HEK293 (cell line): Measurements from ENCODE around the gene ZBTB38.

Experiments used
- CTCF ChIA-PET: fragments of 350-600 bp; formaldehyde crosslinking; extraction: SDS; loops from one replicate; lab custom pipeline; 2021; ENCODE audit warnings: antibody characterized with exemption; lab: Yijun Ruan, JAX
- POLR2A ChIA-PET: fragments of 300-600 bp; formaldehyde crosslinking; extraction: SDS; loops from one replicate; lab custom pipeline; 2020; ENCODE audit warnings: antibody characterized with exemption, inconsistent platforms; lab: Yijun Ruan, JAX
- H3K27ac ChIP-seq: fragments of 200-500 bp; sonication (Bioruptor generic); 2 replicates; pipeline ENCODE4 v1.5.1; 2014; ENCODE audit warnings: low read depth, low read length, control low read depth, inconsistent platforms; ENCODE audit errors: extremely low read depth
- H3K36me3 ChIP-seq, 2 experiments: fragments of 200-500 bp in 1 of 2; sonication (Bioruptor generic) in 1 of 2; 1 replicate in 1 of 2; 2 replicates in 1 of 2; pipeline ENCODE4 v1.5.1; 2014 to 2017; ENCODE audit warnings: inconsistent platforms in 2 of 2, low read length in 2 of 2; ENCODE audit not compliant: control insufficient read depth in 2 of 2, insufficient read depth in 1 of 2
- H3K4me1 ChIP-seq: fragments of 200-500 bp; sonication (Bioruptor generic); 2 replicates; pipeline ENCODE4 v1.5.1; 2014; ENCODE audit warnings: mild to moderate bottlenecking, low read length, inconsistent platforms; ENCODE audit not compliant: control insufficient read depth, insufficient read depth
- H3K4me3 ChIP-seq: 2 replicates; pipeline ENCODE4 v1.5.1; 2011; ENCODE audit warnings: low read depth, mild to moderate bottlenecking, control low read depth, low read length, moderate library complexity
- H3K9me3 ChIP-seq: fragments of 200-500 bp; sonication (Bioruptor generic); 2 replicates; pipeline ENCODE4 v1.5.1; 2014; ENCODE audit warnings: low read depth, low read length, inconsistent platforms; ENCODE audit not compliant: control insufficient read depth, insufficient read depth
- EGR2 ChIP-seq: fragments of 450-650 bp; formaldehyde crosslinking; IDR thresholded peaks from 2 replicates; pipeline ENCODE4 v1.5.1; 2016; ENCODE audit warnings: low read depth, missing biosample characterization, missing genetic modification characterization
- MZF1 ChIP-seq: fragments of 450-650 bp; formaldehyde crosslinking; IDR thresholded peaks from 2 replicates; pipeline ENCODE4 v1.5.1; 2017; ENCODE audit warnings: missing biosample characterization, missing genetic modification characterization, borderline replicate concordance
- OVOL3 ChIP-seq: fragments of 450-650 bp; formaldehyde crosslinking; IDR thresholded peaks from 2 replicates; pipeline ENCODE4 v1.5.1; 2016; ENCODE audit warnings: missing biosample characterization, missing genetic modification characterization
- ZFHX2 ChIP-seq: fragments of 450-650 bp; formaldehyde crosslinking; conservative IDR thresholded peaks from 2 replicates; pipeline ENCODE4 v1.5.1; 2016; ENCODE audit warnings: missing biosample characterization, missing genetic modification characterization
- ZNF10 ChIP-seq: fragments of 450-650 bp; formaldehyde crosslinking; IDR thresholded peaks from 2 replicates; pipeline ENCODE4 v1.5.1; 2017; ENCODE audit warnings: missing biosample characterization, missing genetic modification characterization
- ZNF112 ChIP-seq: fragments of 450-650 bp; formaldehyde crosslinking; IDR thresholded peaks from 2 replicates; pipeline ENCODE4 v1.5.0; 2017; ENCODE audit warnings: missing biosample characterization, missing genetic modification characterization
- ZNF133 ChIP-seq: fragments of 450-650 bp; formaldehyde crosslinking; IDR thresholded peaks from 2 replicates; pipeline ENCODE4 v1.5.1; 2016; ENCODE audit warnings: missing biosample characterization, missing genetic modification characterization
- ZNF311 ChIP-seq: fragments of 450-650 bp; formaldehyde crosslinking; IDR thresholded peaks from 2 replicates; pipeline ENCODE4 v1.5.1; 2017; ENCODE audit warnings: missing biosample characterization, missing genetic modification characterization, borderline replicate concordance
- ZNF514 ChIP-seq: fragments of 450-650 bp; formaldehyde crosslinking; IDR thresholded peaks from 2 replicates; pipeline ENCODE4 v1.5.1; 2016; ENCODE audit warnings: missing biosample characterization, missing genetic modification characterization
- ZNF544 ChIP-seq: fragments of 450-650 bp; formaldehyde crosslinking; IDR thresholded peaks from 2 replicates; pipeline ENCODE4 v1.5.0; 2017; ENCODE audit warnings: missing biosample characterization, missing genetic modification characterization
- ZNF558 ChIP-seq: fragments of 450-650 bp; formaldehyde crosslinking; IDR thresholded peaks from 2 replicates; pipeline ENCODE4 v1.5.1; 2016; ENCODE audit warnings: missing biosample characterization, missing genetic modification characterization
- ZNF600 ChIP-seq: fragments of 450-650 bp; formaldehyde crosslinking; IDR thresholded peaks from 2 replicates; pipeline ENCODE4 v1.5.1; 2016; ENCODE audit warnings: missing biosample characterization, missing genetic modification characterization
- ZNF677 ChIP-seq: fragments of 450-650 bp; IDR thresholded peaks from 2 replicates; pipeline ENCODE4 v1.5.0; 2018; ENCODE audit warnings: missing biosample characterization, mild to moderate bottlenecking, missing genetic modification characterization, moderate library complexity
- ZNF747 ChIP-seq: fragments of 450-650 bp; formaldehyde crosslinking; IDR thresholded peaks from 2 replicates; pipeline ENCODE4 v1.5.1; 2016; ENCODE audit warnings: missing biosample characterization, missing genetic modification characterization
- TF ChIP-seq, protein P1 (sequence below): fragments of 450-650 bp; formaldehyde crosslinking; IDR thresholded peaks from 2 replicates; pipeline ENCODE4 v1.5.1; 2017; ENCODE audit warnings: missing biosample characterization, missing genetic modification characterization
- TF ChIP-seq, protein P2 (sequence below): fragments of 450-650 bp; formaldehyde crosslinking; conservative IDR thresholded peaks from 2 replicates; pipeline ENCODE4 v1.5.1; 2016; ENCODE audit warnings: low read depth, missing biosample characterization, missing genetic modification characterization

Gene ZBTB38

DNA sequence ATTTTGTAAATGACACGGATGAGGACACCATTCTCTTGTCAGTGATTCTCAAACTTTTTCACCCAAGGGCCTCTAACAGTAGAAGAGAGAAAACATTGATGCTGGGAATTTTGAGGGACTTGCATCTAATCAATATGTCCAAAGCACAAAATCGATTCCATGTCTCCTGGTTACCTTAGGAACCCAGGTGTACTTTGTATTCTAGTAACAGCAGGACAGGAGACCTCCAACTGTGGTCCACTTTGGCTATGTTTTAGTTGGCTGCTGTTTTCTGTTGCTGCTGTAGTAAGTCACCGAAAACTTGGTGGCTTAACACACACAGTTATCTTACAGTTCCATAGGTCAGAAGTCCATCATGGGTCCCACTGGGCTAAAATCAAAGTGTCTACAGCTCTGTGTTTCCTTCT, 24.4 kb upstream of the ZBTB38 start:
- Histone ChIP-seq H3K4me1 (no peaks in the 10 kb centered on the region), H3K27ac (no peak overlapping the region), H3K9me3 (no peaks in the 10 kb centered on the region), H3K36me3 (no peaks in the 10 kb centered on the region), H3K4me3 (no peak overlapping the region)
- TF ChIP-seq OVOL3 (no peak), ZNF558 (tag by site-specific recombination) (no peak), ZNF311 (tag by site-specific recombination) (no peak), ZNF514 (tag by site-specific recombination) (no peak), ZNF112 (no peak), MZF1 (tag by site-specific recombination) (no peak)
- TF ChIP-seq, protein P1, sequence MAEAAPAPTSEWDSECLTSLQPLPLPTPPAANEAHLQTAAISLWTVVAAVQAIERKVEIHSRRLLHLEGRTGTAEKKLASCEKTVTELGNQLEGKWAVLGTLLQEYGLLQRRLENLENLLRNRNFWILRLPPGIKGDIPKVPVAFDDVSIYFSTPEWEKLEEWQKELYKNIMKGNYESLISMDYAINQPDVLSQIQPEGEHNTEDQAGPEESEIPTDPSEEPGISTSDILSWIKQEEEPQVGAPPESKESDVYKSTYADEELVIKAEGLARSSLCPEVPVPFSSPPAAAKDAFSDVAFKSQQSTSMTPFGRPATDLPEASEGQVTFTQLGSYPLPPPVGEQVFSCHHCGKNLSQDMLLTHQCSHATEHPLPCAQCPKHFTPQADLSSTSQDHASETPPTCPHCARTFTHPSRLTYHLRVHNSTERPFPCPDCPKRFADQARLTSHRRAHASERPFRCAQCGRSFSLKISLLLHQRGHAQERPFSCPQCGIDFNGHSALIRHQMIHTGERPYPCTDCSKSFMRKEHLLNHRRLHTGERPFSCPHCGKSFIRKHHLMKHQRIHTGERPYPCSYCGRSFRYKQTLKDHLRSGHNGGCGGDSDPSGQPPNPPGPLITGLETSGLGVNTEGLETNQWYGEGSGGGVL (tag by site-specific recombination), result no peak
- ChIA-PET POLR2A (no interaction called here), CTCF (no interaction called here)

DNA sequence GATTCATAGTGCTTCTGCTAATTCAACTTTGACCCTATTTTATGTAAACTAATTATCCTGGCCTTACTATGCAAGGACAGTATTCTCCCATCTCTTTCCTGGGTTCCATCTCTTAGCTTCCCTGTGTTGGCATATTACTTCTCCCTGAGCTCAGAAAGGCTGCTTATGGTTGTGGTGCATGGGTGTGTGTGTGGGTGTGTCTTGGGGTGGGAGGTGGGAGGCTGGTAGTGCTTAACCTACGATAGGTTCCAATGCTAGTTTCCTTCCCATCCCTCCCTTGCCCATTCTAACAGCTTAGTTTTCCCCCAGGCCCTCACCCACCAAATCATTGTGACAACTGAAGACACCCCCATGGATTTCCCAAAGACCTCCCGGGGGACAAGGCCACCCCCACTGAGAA, 22.8 kb upstream of the ZBTB38 start:
- CTCF ChIA-PET, result interaction anchor here (0.9 to 2.2 kb wide), 2 partner anchors 34 to 109 kb away, joined by 5 to 15 read pairs; no protein-coding TSS in a partner anchor
- no peaks in the 10 kb centered on the region for H3K9me3 ChIP-seq
- no peak overlapping the region for H3K4me3 ChIP-seq
- TF ChIP-seq ZNF133 (no peak), ZFHX2 (tag by site-specific recombination) (peak; percentile 65), ZNF747 (no peak), EGR2 (tag by site-specific recombination) (peak; percentile 55), ZNF677 (no peak)
- H3K27ac ChIP-seq, result no peak overlapping the region
- H3K4me1 ChIP-seq, result no peaks in the 10 kb centered on the region
- POLR2A ChIA-PET, result no interaction called here
- H3K36me3 ChIP-seq, result no peaks in the 10 kb centered on the region

DNA sequence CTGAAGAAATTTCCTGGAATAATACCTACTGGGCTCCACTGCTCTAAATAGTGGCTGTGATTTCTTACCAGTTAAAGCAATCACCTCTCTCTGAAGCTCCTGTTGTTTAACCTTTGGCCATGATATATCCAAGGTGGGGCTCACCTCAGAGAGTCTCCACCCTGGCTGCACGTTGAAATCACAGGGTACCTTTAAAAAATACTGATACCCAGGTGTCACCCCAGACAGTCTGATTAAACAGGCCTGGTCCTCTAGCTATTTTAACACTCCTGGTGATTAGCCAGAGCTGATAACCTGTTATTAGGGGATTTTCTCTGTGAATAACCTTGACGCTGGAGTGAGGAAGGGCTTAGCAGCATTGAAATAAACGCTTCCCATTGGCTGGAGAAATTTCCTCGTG, 22.3 kb upstream of the ZBTB38 start:
- no peaks in the 10 kb centered on the region for H3K9me3 ChIP-seq
- no peak overlapping the region for H3K27ac ChIP-seq
- no peaks in the 10 kb centered on the region for H3K36me3 ChIP-seq
- POLR2A ChIA-PET, result no interaction called here
- no peaks in the 10 kb centered on the region for H3K4me1 ChIP-seq
- TF ChIP-seq ZNF600 (tag by site-specific recombination), result no peak
- TF ChIP-seq ZNF10 (tag by site-specific recombination), result no peak
- TF ChIP-seq, protein P2, sequence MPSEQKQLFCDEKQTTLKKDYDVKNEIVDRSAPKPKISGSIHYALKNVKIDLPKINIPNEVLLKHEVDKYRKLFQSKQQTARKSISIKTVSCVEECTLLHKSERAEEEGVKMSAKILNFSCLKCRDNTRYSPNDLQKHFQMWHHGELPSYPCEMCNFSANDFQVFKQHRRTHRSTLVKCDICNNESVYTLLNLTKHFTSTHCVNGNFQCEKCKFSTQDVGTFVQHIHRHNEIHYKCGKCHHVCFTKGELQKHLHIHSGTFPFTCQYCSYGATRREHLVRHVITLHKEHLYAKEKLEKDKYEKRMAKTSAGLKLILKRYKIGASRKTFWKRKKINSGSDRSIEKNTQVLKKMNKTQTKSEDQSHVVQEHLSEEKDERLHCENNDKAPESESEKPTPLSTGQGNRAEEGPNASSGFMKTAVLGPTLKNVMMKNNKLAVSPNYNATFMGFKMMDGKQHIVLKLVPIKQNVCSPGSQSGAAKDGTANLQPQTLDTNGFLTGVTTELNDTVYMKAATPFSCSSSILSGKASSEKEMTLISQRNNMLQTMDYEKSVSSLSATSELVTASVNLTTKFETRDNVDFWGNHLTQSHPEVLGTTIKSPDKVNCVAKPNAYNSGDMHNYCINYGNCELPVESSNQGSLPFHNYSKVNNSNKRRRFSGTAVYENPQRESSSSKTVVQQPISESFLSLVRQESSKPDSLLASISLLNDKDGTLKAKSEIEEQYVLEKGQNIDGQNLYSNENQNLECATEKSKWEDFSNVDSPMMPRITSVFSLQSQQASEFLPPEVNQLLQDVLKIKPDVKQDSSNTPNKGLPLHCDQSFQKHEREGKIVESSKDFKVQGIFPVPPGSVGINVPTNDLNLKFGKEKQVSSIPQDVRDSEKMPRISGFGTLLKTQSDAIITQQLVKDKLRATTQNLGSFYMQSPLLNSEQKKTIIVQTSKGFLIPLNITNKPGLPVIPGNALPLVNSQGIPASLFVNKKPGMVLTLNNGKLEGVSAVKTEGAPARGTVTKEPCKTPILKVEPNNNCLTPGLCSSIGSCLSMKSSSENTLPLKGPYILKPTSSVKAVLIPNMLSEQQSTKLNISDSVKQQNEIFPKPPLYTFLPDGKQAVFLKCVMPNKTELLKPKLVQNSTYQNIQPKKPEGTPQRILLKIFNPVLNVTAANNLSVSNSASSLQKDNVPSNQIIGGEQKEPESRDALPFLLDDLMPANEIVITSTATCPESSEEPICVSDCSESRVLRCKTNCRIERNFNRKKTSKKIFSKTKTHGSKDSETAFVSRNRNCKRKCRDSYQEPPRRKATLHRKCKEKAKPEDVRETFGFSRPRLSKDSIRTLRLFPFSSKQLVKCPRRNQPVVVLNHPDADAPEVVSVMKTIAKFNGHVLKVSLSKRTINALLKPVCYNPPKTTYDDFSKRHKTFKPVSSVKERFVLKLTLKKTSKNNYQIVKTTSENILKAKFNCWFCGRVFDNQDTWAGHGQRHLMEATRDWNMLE, result no peak
- no peak for TF ChIP-seq ZNF544 (tag by site-specific recombination)
- CTCF ChIA-PET, result interaction anchor here (2.2 kb wide), 1 partner anchor 34 kb away, joined by 15 read pairs; no protein-coding TSS in a partner anchor
- H3K4me3 ChIP-seq, result no peak overlapping the region
